ENCODE results near the gene SLC35D2.

DNA sequence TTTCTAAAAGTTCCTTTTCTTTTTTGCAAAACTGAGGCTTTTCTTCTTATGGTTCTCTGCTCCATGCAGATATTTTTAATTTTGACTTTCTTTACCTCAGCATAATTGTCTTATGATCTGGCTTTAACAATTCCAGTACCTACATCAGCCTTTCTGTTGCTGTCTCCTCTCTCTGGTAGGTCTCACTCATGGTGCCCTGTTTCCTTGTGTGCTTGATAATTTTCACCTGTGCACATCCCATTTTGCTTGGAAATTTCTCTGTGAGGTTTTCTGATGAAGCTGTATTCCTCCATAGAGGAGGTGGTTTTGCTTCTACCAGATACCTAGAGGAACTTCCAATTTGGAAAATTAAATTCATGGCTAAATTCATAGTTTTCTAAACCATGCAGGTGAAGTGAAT, 79.3 kb downstream of the SLC35D2 start:
- TF ChIP-seq, protein P1, sequence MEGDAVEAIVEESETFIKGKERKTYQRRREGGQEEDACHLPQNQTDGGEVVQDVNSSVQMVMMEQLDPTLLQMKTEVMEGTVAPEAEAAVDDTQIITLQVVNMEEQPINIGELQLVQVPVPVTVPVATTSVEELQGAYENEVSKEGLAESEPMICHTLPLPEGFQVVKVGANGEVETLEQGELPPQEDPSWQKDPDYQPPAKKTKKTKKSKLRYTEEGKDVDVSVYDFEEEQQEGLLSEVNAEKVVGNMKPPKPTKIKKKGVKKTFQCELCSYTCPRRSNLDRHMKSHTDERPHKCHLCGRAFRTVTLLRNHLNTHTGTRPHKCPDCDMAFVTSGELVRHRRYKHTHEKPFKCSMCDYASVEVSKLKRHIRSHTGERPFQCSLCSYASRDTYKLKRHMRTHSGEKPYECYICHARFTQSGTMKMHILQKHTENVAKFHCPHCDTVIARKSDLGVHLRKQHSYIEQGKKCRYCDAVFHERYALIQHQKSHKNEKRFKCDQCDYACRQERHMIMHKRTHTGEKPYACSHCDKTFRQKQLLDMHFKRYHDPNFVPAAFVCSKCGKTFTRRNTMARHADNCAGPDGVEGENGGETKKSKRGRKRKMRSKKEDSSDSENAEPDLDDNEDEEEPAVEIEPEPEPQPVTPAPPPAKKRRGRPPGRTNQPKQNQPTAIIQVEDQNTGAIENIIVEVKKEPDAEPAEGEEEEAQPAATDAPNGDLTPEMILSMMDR (IDR thresholded peaks at IDR 0.05): no peak
- TF ChIP-seq POLR2A (IDR thresholded peaks at IDR 0.05; ENCODE audit: low read depth): no peak
